Suprapubic skin (tissue), 4 donors: Measurements from ENCODE around the gene MLXIP.

Experiments used
- CTCF ChIP-seq, 2 donors: fragments of 200-600 bp in 1 of 2; fragments of 450-650 bp in 1 of 2; sonication (generic) in 1 of 2; IDR thresholded peaks; one replicate each; pipeline ENCODE4 v1.5.1; 2016 to 2019; ENCODE audit warnings: antibody characterized with exemption in 2 of 2, mild to moderate bottlenecking in 1 of 2, moderate library complexity in 1 of 2
- POLR2A ChIP-seq, 2 donors: fragments of 450-650 bp; IDR thresholded peaks; one replicate each; pipeline ENCODE4 v1.6.1; 2017; ENCODE audit warnings: antibody characterized with exemption in 2 of 2, mild to moderate bottlenecking in 2 of 2, moderate library complexity in 2 of 2
- POLR2AphosphoS5 ChIP-seq, 3 donors: sonication (generic); formaldehyde crosslinking; IDR thresholded peaks; one replicate each; pipeline ENCODE4 v1.6.1; 2017; ENCODE audit warnings: antibody characterized with exemption in 3 of 3

DNA sequence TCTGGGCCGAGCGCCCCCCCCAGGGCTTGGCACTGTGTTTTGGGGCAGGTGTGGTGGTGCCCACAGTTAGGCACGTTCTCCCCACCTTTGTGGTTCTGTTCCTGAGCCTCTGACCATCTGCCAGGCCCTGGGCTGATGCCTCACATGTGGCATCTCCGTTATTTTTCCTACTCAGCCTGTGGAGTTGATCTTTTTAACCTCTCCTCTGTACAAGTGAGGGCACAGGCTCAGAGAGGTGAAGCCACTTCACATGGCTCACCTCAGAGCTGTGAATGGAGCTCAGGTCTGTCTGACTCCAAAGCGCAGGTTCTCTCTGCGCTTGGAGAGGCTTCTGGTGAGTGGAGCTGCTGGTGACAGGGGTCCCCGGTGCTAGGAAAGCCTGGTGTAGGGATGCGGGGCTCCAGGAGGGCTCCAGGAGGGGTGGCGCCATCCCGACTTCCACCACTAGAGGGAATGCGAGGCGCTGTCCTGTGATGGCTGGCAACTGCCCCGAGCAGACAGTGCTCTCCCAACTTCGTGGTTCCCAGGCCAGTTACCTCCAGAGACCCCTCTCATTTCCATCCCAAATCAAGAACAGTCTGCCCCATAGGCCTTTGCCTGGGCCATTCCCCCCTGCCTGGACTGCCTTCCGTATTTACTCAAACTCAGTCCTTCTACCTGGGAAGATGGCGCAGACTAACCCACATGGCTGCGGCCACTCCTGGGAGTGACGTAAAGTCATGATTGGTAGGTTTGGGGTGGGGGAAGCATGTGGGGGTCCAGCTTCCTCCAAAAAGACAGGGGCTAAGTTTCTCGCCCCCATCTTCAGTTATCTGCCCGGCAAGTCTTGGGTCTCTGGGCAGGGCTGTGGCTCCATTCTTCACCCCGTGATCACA, 47.0 kb upstream of the MLXIP start:
- TF ChIP-seq CTCF (IDR thresholded peaks at IDR 0.05) (peak in 1 of 2 donors; percentile 70), POLR2A (IDR thresholded peaks at IDR 0.05) (no peak), POLR2AphosphoS5 (IDR thresholded peaks at IDR 0.05) (no peak)
